SK-N-SH (cell line): ENCODE measurements around the gene PLOD2. TPM values are rescaled to one million over a fixed set of nuclear protein-coding genes. Genes with fewer than 3 reads are reported as not detected.

ENCODE experiments used
- CTCF ChIA-PET: fragments of 300-600, 350-600 bp; formaldehyde crosslinking; extraction: SDS; loops from one replicate; lab custom pipeline; 2021; lab: Yijun Ruan, JAX
- POLR2A ChIA-PET: fragments of 350-600 bp; sonication (Branson Sonifier 250); formaldehyde crosslinking; extraction: SDS; loops from one replicate; lab custom pipeline; 2020; ENCODE audit warnings: antibody characterized with exemption, inconsistent platforms; lab: Yijun Ruan, JAX
- DNase-seq: peaks from one replicate; pipeline ENCODE4 v3.0.0; 2012
- H2AFZ ChIP-seq: fragments of 200-600 bp; sonication (generic); 2 replicates; pipeline ENCODE4 v1.8.1; 2016; ENCODE audit warnings: antibody characterized with exemption, mild to moderate bottlenecking, low read depth
- H3F3A ChIP-seq: fragments of 200-600 bp; sonication (generic); replicated peaks from 2 replicates; pipeline ENCODE3; 2016; ENCODE audit warnings: antibody characterized with exemption, mild to moderate bottlenecking; ENCODE audit not compliant: insufficient read depth
- H3K27ac ChIP-seq, 2 experiments: fragments of 200-500 bp in 1 of 2; fragments of 200-600 bp in 1 of 2; sonication (Bioruptor generic) in 1 of 2; sonication (generic), shearing (Covaris generic) in 1 of 2; 2 replicates each; pipeline versions ENCODE4 v1.5.1 to v1.6.1; 2014 to 2016; ENCODE audit warnings: low read depth in 2 of 2, inconsistent platforms in 1 of 2, low read length in 1 of 2, mild to moderate bottlenecking in 1 of 2, mixed read lengths in 1 of 2
- H3K27me3 ChIP-seq: fragments of 200-600 bp; sonication (generic), shearing (Covaris generic); 2 replicates; pipeline ENCODE4 v1.6.1; 2016; ENCODE audit warnings: mixed run types; ENCODE audit not compliant: insufficient read depth
- H3K36me3 ChIP-seq, 2 experiments: fragments of 200-500 bp in 1 of 2; fragments of 200-600 bp in 1 of 2; sonication (Bioruptor generic) in 1 of 2; sonication (generic) in 1 of 2; replicated peaks in 1 of 2; 2 replicates each; pipeline versions ENCODE3 to v1.5.1; 2014 to 2016; ENCODE audit warnings: low read length in 1 of 2, mild to moderate bottlenecking in 1 of 2; ENCODE audit not compliant: insufficient read depth in 2 of 2, control insufficient read depth in 1 of 2
- H3K4me1 ChIP-seq, 2 experiments: fragments of 200-500 bp in 1 of 2; fragments of 200-600 bp in 1 of 2; sonication (Bioruptor generic) in 1 of 2; sonication (generic), shearing (Covaris generic) in 1 of 2; 2 replicates each; pipeline versions ENCODE4 v1.5.1 to v1.6.1; 2014 to 2016; ENCODE audit warnings: low read depth in 1 of 2, low read length in 1 of 2, mixed run types in 1 of 2; ENCODE audit not compliant: insufficient read depth in 2 of 2, control insufficient read depth in 1 of 2
- H3K4me2 ChIP-seq: fragments of 200-600 bp; sonication (generic), shearing (Covaris generic); 2 replicates; pipeline ENCODE4 v1.6.1; 2017; ENCODE audit warnings: mixed run types
- H3K4me3 ChIP-seq, 2 experiments: fragments of 200-500 bp in 1 of 2; fragments of 200-600 bp in 1 of 2; sonication (Bioruptor generic) in 1 of 2; sonication (generic), shearing (Covaris generic) in 1 of 2; 2 replicates each; pipeline versions ENCODE4 v1.5.1 to v1.8.1; 2014 to 2016; ENCODE audit warnings: low read depth in 2 of 2, inconsistent platforms in 1 of 2, low read length in 1 of 2, mild to moderate bottlenecking in 1 of 2, mixed read lengths in 1 of 2, moderate library complexity in 1 of 2
- H3K79me2 ChIP-seq: fragments of 200-600 bp; sonication (generic); 2 replicates; pipeline ENCODE4 v1.8.1; 2017; ENCODE audit warnings: mild to moderate bottlenecking; ENCODE audit not compliant: insufficient read depth
- H3K9ac ChIP-seq: fragments of 200-600 bp; sonication (generic); 2 replicates; pipeline ENCODE4 v1.6.1; 2017; ENCODE audit warnings: mixed run types
- H3K9me2 ChIP-seq: fragments of 200-600 bp; sonication (generic); 2 replicates; pipeline ENCODE4 v1.6.1; 2017; ENCODE audit warnings: mixed run types
- H3K9me3 ChIP-seq: fragments of 200-600 bp; sonication (generic); 2 replicates; pipeline ENCODE4 v1.6.1; 2017; ENCODE audit warnings: mixed run types, mild to moderate bottlenecking, moderate library complexity
- H4K20me1 ChIP-seq: fragments of 200-600 bp; sonication (generic); 2 replicates; pipeline ENCODE4 v1.6.1; 2017; ENCODE audit warnings: mild to moderate bottlenecking, mixed run types; ENCODE audit not compliant: insufficient read depth
- CHD2 ChIP-seq: fragments of 150-350 bp; IDR thresholded peaks from 2 replicates; pipeline ENCODE4 v1.6.1; 2018; ENCODE audit warnings: low read length; ENCODE audit not compliant: partially characterized antibody
- CTCF ChIP-seq: fragments of 200-600 bp; sonication (generic); IDR thresholded peaks from 2 replicates; pipeline ENCODE4 v1.6.1; 2017; ENCODE audit warnings: antibody characterized with exemption, mild to moderate bottlenecking, moderate library complexity
- ELF1 ChIP-seq: IDR thresholded peaks from 2 replicates; pipeline ENCODE4 v1.4.0; 2012
- EZH2phosphoT487 ChIP-seq: fragments of 200-600 bp; sonication (generic); IDR thresholded peaks from 2 replicates; pipeline ENCODE4 v1.6.1; 2017; ENCODE audit warnings: low read depth, mixed run types, mild to moderate bottlenecking, antibody characterized with exemption, moderate library complexity, borderline replicate concordance
- FOXJ3 ChIP-seq: sonication (generic); formaldehyde crosslinking; IDR thresholded peaks from 2 replicates; pipeline ENCODE4 v1.5.1; 2020; ENCODE audit warnings: mild to moderate bottlenecking, missing genetic modification reagents
- GABPA ChIP-seq: IDR thresholded peaks from 2 replicates; pipeline ENCODE4 v1.4.0; 2012; ENCODE audit warnings: low read depth, mild to moderate bottlenecking
- JUND ChIP-seq: IDR thresholded peaks from 2 replicates; pipeline ENCODE4 v1.4.0; 2012
- RFX5 ChIP-seq: IDR thresholded peaks from 2 replicates; pipeline ENCODE4 v1.6.1; 2012; ENCODE audit warnings: mild to moderate bottlenecking, improper control_type of control experiment, low read length
- RXRA ChIP-seq: IDR thresholded peaks from 2 replicates; pipeline ENCODE4 v1.4.0; 2012; ENCODE audit warnings: low read depth, mild to moderate bottlenecking, borderline replicate concordance
- SIN3A ChIP-seq: IDR thresholded peaks from 2 replicates; pipeline ENCODE4 v1.6.1; 2012; ENCODE audit warnings: low read depth, mild to moderate bottlenecking, low read length, moderate library complexity, borderline replicate concordance
- SMC3 ChIP-seq: IDR thresholded peaks from 2 replicates; pipeline ENCODE4 v1.6.1; 2012; ENCODE audit warnings: low read depth, low read length, improper control_type of control experiment
- TAF1 ChIP-seq: IDR thresholded peaks from 2 replicates; pipeline ENCODE4 v1.6.1; 2012; ENCODE audit warnings: low read depth, mild to moderate bottlenecking, low read length, moderate library complexity, borderline replicate concordance
- TEAD4 ChIP-seq: IDR thresholded peaks from 2 replicates; pipeline ENCODE4 v1.4.0; 2012; ENCODE audit warnings: mild to moderate bottlenecking, borderline replicate concordance; ENCODE audit not compliant: insufficient read depth
- YY1 ChIP-seq: IDR thresholded peaks from 2 replicates; pipeline ENCODE4 v1.4.0; 2012; ENCODE audit warnings: low read depth, mild to moderate bottlenecking
- WGBS: methylation state at CpG from one replicate; pipeline ENCODE4 v1.1.6; 2017; ENCODE audit warnings: low lambda C conversion rate; 5-methylcytosine and 5-hydroxymethylcytosine counted together
- polyA plus RNA-seq, 3 experiments: library from polyadenylated mRNA; depleted of rRNA; stranded (reverse); fragments of >200 nt; gene quantifications; 2 replicates each; pipeline ENCODE4 v1.2.3, GENCODE V29; 2012
- TF ChIP-seq, protein P1 (sequence below): fragments of 150-350 bp; IDR thresholded peaks from 2 replicates; pipeline ENCODE4 v1.6.1; 2016; ENCODE audit warnings: mild to moderate bottlenecking, low read depth, low read length
- TF ChIP-seq, protein P2 (sequence below): IDR thresholded peaks from 2 replicates; pipeline ENCODE4 v1.4.0; 2012; ENCODE audit warnings: low read depth, borderline replicate concordance

The PLOD2 gene
- polyA plus RNA-seq, 1 of the 3 experiments (the other 2 are of a cell fraction): 0.58 TPM

DNA sequence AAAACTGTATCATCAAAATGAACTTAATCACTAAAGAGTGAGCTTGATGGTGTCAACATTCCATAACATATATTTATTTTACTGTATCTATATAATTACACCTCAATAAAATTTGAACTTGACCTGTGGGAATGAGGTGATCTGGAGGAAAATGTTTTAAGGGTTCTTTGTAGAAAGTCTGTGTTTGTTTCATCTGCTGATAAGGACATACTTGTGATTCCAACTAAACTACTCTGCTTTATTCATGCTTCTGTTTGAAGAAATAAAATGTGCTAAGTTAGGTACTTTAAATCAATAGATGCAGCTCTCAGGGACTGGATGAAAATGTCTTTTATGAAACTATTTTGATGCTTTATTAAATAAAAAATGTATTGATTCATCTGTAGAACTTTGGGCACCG lies 11.6 kb upstream of the PLOD2 start:
- 9% methylated on average over 1 of the region's 1 CpG for WGBS
- Histone ChIP-seq H3K4me1 (no peaks in the 10 kb centered on the region), H3K9me2 (no peaks in the 10 kb centered on the region), H3K79me2 (no peaks in the 10 kb centered on the region), H3K27ac (no peak overlapping the region), H3K36me3 (no peaks in the 10 kb centered on the region), H4K20me1 (no peaks in the 10 kb centered on the region), H3K4me2 (no peak overlapping the region), H3K9ac (no peak overlapping the region), H3K9me3 (no peaks in the 10 kb centered on the region), H3F3A (no peaks in the 10 kb centered on the region), H3K27me3 (no peaks in the 10 kb centered on the region), H3K4me3 (no peak overlapping the region), H2AFZ (no peak overlapping the region)
- no peak for TF ChIP-seq CHD2
- CTCF ChIA-PET: interaction anchor here (1.0 to 1.1 kb wide), 2 partner anchors 17 to 418 kb away, joined by 3 to 4 read pairs; no protein-coding TSS in a partner anchor
- no peak for DNase-seq
- POLR2A ChIA-PET: no interaction called here

- Histone ChIP-seq H3K4me2 (no peak overlapping the region), H3F3A (peaks cover 13% of the 10 kb centered on the region), H2AFZ (no peak overlapping the region), H3K27me3 (no peaks in the 10 kb centered on the region), H3K36me3 (no peaks in the 10 kb centered on the region), H3K9me2 (no peaks in the 10 kb centered on the region), H3K27ac (no peak overlapping the region), H3K9me3 (no peaks in the 10 kb centered on the region), H3K4me3 (no peak overlapping the region), H3K79me2 (no peaks in the 10 kb centered on the region), H4K20me1 (no peaks in the 10 kb centered on the region; the same call in 1 of the 2 replicates), H3K4me1 (no peaks in the 10 kb centered on the region; a peak in 1 of 4 replicates), H3K9ac (no peak overlapping the region)
- 12% methylated on average over 1 of the region's 1 CpG for WGBS
- ChIA-PET CTCF (interaction anchor here (2.3 kb wide), 1 partner anchor 17 kb away, joined by 8 read pairs; no protein-coding TSS in a partner anchor), POLR2A (no interaction called here)
- DNase-seq: no peak
- TF ChIP-seq FOXJ3 (CRISPR knock-in tag) (no peak), EZH2phosphoT487 (no peak), CHD2 (no peak), GABPA (no peak), CTCF (no peak), ELF1 (no peak), RXRA (no peak), JUND (no peak), RFX5 (no peak), TEAD4 (no peak), SIN3A (no peak), TAF1 (no peak), YY1 (no peak), SMC3 (no peak)
- TF ChIP-seq, protein P1, sequence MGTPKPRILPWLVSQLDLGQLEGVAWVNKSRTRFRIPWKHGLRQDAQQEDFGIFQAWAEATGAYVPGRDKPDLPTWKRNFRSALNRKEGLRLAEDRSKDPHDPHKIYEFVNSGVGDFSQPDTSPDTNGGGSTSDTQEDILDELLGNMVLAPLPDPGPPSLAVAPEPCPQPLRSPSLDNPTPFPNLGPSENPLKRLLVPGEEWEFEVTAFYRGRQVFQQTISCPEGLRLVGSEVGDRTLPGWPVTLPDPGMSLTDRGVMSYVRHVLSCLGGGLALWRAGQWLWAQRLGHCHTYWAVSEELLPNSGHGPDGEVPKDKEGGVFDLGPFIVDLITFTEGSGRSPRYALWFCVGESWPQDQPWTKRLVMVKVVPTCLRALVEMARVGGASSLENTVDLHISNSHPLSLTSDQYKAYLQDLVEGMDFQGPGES: no peak
- TF ChIP-seq, protein P2, sequence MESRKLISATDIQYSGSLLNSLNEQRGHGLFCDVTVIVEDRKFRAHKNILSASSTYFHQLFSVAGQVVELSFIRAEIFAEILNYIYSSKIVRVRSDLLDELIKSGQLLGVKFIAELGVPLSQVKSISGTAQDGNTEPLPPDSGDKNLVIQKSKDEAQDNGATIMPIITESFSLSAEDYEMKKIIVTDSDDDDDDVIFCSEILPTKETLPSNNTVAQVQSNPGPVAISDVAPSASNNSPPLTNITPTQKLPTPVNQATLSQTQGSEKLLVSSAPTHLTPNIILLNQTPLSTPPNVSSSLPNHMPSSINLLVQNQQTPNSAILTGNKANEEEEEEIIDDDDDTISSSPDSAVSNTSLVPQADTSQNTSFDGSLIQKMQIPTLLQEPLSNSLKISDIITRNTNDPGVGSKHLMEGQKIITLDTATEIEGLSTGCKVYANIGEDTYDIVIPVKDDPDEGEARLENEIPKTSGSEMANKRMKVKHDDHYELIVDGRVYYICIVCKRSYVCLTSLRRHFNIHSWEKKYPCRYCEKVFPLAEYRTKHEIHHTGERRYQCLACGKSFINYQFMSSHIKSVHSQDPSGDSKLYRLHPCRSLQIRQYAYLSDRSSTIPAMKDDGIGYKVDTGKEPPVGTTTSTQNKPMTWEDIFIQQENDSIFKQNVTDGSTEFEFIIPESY: no peak
Observed at GRCh38 chr3:146170591-146170990, 9.6 kb upstream of the PLOD2 start.
